ENCODE results near the gene BEST1. TPM values are rescaled to one million over a fixed set of nuclear protein-coding genes. Genes with fewer than 3 reads are reported as not detected.

Gene BEST1
- total and polyA plus RNA-seq, 2 of the 13 experiments (the other 11 are each of a cell fraction or from before 2014, with no cell fraction given), result 0.09 to 0.65 TPM

DNA sequence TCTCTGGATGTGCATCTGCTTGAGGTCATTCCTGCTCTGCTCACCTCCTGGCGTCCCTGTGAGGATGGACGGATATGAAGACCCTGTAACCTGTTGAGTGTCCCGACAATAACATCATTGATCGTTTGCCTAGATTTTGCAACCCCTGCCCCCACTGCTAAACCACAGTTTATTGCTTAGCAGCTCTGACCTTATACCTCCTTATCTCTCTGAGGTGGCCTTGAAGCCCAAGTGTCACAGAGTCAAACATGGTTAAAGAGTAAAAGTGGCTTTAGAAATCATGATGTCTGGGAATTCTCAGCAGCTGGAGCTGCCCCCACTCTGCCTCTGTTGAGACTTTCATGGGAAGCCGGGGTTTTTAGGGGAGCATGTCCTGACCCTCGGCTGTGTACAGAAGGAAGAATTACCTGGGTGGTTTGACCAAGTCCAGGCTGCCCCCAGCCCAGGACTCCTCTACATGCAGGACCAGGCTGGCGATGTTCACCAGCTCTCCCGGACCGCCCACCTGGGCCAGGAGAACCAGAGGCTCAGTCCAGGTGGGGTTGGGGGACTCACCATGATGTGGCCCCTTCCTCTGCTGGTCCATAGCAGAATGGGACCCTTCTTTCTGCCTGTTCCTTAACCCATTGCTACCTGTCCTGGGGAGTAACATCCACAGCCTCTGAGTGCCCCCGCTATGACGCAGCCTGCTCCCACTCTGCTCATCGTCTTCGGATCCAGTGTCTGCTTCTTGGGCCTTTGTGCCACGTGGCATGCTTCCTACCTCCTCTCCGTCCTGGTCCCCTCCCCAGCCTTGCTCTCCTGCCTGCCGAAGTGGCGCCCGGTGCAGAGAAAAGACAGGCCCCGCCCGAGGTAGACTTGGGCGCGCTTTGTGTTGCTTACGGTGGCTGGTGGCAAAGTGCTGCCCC, 50.6 kb downstream of the BEST1 start (continued):
- TF ChIP-seq ZSCAN22 (CRISPR knock-in tag; IDR thresholded peaks at IDR 0.05) (no peak), TSC22D2 (CRISPR knock-in tag; IDR thresholded peaks at IDR 0.05; ENCODE audit: borderline replicate concordance) (no peak), RXRB (CRISPR knock-in tag; IDR thresholded peaks at IDR 0.05; ENCODE audit: borderline replicate concordance) (peak; percentile 84), GATAD2A (CRISPR knock-in tag; IDR thresholded peaks at IDR 0.05) (peak; percentile 98), ZNF816 (CRISPR knock-in tag; IDR thresholded peaks at IDR 0.05; ENCODE audit: borderline replicate concordance) (no peak), AHR (CRISPR knock-in tag; IDR thresholded peaks at IDR 0.05) (no peak), KLF15 (CRISPR knock-in tag; IDR thresholded peaks at IDR 0.05; ENCODE audit: borderline replicate concordance) (no peak), SSRP1 (CRISPR knock-in tag; IDR thresholded peaks at IDR 0.05) (peak; percentile 18; the same call in 1 of the 2 replicates), ATM (IDR thresholded peaks at IDR 0.05; ENCODE audit: borderline replicate concordance) (no peak), MLLT10 (CRISPR knock-in tag; IDR thresholded peaks at IDR 0.05) (no peak), ZBTB42 (CRISPR knock-in tag; IDR thresholded peaks at IDR 0.05) (no peak), ETV6 (CRISPR knock-in tag; conservative IDR thresholded peaks at IDR 0.05) (no peak), CBX1 (IDR thresholded peaks at IDR 0.05; ENCODE audit: low read depth) (peak; percentile 73), RFX5 (IDR thresholded peaks at IDR 0.05; ENCODE audit: low read depth, low read length) (no peak; the same call in 1 of the 2 replicates), JUN (CRISPR knock-in tag; IDR thresholded peaks at IDR 0.05) (no peak), NR2F6 (IDR thresholded peaks at IDR 0.05) (peak; percentile 93), NR2F6 (CRISPR knock-in tag; IDR thresholded peaks at IDR 0.05) (peak; percentile 65), MED1 (CRISPR knock-in tag; IDR thresholded peaks at IDR 0.05) (peak; percentile 75)
- TF ChIP-seq, protein P1, sequence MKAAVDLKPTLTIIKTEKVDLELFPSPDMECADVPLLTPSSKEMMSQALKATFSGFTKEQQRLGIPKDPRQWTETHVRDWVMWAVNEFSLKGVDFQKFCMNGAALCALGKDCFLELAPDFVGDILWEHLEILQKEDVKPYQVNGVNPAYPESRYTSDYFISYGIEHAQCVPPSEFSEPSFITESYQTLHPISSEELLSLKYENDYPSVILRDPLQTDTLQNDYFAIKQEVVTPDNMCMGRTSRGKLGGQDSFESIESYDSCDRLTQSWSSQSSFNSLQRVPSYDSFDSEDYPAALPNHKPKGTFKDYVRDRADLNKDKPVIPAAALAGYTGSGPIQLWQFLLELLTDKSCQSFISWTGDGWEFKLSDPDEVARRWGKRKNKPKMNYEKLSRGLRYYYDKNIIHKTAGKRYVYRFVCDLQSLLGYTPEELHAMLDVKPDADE (CRISPR knock-in tag; IDR thresholded peaks at IDR 0.05), result no peak
- TF ChIP-seq, protein P2, sequence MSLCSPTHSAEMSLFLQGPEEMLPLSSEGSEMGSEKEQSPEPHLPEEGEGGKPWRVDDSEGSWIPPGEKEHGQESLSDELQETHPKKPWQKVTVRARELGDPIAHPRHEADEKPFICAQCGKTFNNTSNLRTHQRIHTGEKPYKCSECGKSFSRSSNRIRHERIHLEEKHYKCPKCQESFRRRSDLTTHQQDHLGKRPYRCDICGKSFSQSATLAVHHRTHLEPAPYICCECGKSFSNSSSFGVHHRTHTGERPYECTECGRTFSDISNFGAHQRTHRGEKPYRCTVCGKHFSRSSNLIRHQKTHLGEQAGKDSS (CRISPR knock-in tag; IDR thresholded peaks at IDR 0.05; ENCODE audit: borderline replicate concordance, low read depth), result no peak; the same call in 1 of the 2 replicates
- TF ChIP-seq, protein P3, sequence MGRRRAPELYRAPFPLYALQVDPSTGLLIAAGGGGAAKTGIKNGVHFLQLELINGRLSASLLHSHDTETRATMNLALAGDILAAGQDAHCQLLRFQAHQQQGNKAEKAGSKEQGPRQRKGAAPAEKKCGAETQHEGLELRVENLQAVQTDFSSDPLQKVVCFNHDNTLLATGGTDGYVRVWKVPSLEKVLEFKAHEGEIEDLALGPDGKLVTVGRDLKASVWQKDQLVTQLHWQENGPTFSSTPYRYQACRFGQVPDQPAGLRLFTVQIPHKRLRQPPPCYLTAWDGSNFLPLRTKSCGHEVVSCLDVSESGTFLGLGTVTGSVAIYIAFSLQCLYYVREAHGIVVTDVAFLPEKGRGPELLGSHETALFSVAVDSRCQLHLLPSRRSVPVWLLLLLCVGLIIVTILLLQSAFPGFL (CRISPR knock-in tag; IDR thresholded peaks at IDR 0.05), result no peak
- TF ChIP-seq, protein P4, sequence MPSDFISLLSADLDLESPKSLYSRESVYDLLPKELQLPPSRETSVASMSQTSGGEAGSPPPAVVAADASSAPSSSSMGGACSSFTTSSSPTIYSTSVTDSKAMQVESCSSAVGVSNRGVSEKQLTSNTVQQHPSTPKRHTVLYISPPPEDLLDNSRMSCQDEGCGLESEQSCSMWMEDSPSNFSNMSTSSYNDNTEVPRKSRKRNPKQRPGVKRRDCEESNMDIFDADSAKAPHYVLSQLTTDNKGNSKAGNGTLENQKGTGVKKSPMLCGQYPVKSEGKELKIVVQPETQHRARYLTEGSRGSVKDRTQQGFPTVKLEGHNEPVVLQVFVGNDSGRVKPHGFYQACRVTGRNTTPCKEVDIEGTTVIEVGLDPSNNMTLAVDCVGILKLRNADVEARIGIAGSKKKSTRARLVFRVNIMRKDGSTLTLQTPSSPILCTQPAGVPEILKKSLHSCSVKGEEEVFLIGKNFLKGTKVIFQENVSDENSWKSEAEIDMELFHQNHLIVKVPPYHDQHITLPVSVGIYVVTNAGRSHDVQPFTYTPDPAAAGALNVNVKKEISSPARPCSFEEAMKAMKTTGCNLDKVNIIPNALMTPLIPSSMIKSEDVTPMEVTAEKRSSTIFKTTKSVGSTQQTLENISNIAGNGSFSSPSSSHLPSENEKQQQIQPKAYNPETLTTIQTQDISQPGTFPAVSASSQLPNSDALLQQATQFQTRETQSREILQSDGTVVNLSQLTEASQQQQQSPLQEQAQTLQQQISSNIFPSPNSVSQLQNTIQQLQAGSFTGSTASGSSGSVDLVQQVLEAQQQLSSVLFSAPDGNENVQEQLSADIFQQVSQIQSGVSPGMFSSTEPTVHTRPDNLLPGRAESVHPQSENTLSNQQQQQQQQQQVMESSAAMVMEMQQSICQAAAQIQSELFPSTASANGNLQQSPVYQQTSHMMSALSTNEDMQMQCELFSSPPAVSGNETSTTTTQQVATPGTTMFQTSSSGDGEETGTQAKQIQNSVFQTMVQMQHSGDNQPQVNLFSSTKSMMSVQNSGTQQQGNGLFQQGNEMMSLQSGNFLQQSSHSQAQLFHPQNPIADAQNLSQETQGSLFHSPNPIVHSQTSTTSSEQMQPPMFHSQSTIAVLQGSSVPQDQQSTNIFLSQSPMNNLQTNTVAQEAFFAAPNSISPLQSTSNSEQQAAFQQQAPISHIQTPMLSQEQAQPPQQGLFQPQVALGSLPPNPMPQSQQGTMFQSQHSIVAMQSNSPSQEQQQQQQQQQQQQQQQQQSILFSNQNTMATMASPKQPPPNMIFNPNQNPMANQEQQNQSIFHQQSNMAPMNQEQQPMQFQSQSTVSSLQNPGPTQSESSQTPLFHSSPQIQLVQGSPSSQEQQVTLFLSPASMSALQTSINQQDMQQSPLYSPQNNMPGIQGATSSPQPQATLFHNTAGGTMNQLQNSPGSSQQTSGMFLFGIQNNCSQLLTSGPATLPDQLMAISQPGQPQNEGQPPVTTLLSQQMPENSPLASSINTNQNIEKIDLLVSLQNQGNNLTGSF (CRISPR knock-in tag; IDR thresholded peaks at IDR 0.05), result no peak
- TF ChIP-seq, protein P5, sequence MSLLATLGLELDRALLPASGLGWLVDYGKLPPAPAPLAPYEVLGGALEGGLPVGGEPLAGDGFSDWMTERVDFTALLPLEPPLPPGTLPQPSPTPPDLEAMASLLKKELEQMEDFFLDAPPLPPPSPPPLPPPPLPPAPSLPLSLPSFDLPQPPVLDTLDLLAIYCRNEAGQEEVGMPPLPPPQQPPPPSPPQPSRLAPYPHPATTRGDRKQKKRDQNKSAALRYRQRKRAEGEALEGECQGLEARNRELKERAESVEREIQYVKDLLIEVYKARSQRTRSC (CRISPR knock-in tag; IDR thresholded peaks at IDR 0.05; ENCODE audit: low read depth), result no peak
